ENCODE results near the gene TSSK2. TPM values are rescaled to one million over a fixed set of nuclear protein-coding genes. Genes with fewer than 3 reads are reported as not detected.

TSSK2 gene
- total and polyA plus RNA-seq, 2 experiments from 2014 or later, result not detected

GRCh38 chr22:19107730-19108074 is 23.4 kb upstream of the TSSK2 start:
- Histone ChIP-seq H3K36me3 (ENCODE audit: insufficient read depth) (no peaks in the 10 kb centered on the region), H3K4me2 (no peak overlapping the region), H3K27ac (ENCODE audit: low read depth) (no peak overlapping the region), H3F3A (replicated peaks; ENCODE audit: low read depth) (no peaks in the 10 kb centered on the region), H3K79me2 (replicated peaks; ENCODE audit: insufficient read depth) (peaks cover 100% of the 10 kb centered on the region), H3K9me2 (ENCODE audit: insufficient read depth) (no peaks in the 10 kb centered on the region), H4K20me1 (replicated peaks; ENCODE audit: insufficient read depth) (peaks cover 77% of the 10 kb centered on the region), H3K4me1 (ENCODE audit: insufficient read depth) (peaks cover 27% of the 10 kb centered on the region), H3K4me3 (no peak overlapping the region), H2AFZ (no peak overlapping the region), H3K27me3 (ENCODE audit: insufficient read depth) (no peaks in the 10 kb centered on the region)
- Mint-ChIP-seq H3K36me3 (ENCODE audit: low read depth) (no peaks in the 10 kb centered on the region), H3K27ac (no peak overlapping the region), H3K4me1 (peaks cover 27% of the 10 kb centered on the region), H3K4me3 (no peak overlapping the region), H3K9me3 (no peaks in the 10 kb centered on the region; the same call in 2 of the 3 replicates), H3K27me3 (ENCODE audit: insufficient read depth, low read depth, poor library complexity) (peaks cover 5% of the 10 kb centered on the region)
- TF ChIP-seq NANOG (IDR thresholded peaks at IDR 0.05; ENCODE audit: borderline replicate concordance) (no peak), STAT1 (IDR thresholded peaks at IDR 0.05; ENCODE audit: unreplicated experiment) (no peak), REST (IDR thresholded peaks at IDR 0.05; ENCODE audit: unreplicated experiment) (no peak), ZNF331 (CRISPR knock-in tag; IDR thresholded peaks at IDR 0.05; ENCODE audit: low read depth) (no peak), ZNF114 (CRISPR knock-in tag; IDR thresholded peaks at IDR 0.05) (no peak), EZH2 (IDR thresholded peaks at IDR 0.05; ENCODE audit: low read depth, unreplicated experiment) (no peak), POLR2AphosphoS5 (IDR thresholded peaks at IDR 0.05; ENCODE audit: low read depth) (no peak), ZNF462 (CRISPR knock-in tag; IDR thresholded peaks at IDR 0.05) (no peak), CTCF (conservative IDR thresholded peaks at IDR 0.05; ENCODE audit: low read depth in 2 of 2) (no peak), EZH2phosphoT487 (IDR thresholded peaks at IDR 0.05; ENCODE audit: unreplicated experiment) (no peak), CREB1 (CRISPR knock-in tag; IDR thresholded peaks at IDR 0.05; ENCODE audit: low read depth) (no peak), ETS1 (IDR thresholded peaks at IDR 0.05) (no peak), JUNB (IDR thresholded peaks at IDR 0.05; ENCODE audit: unreplicated experiment) (no peak)
- ATAC-seq (no peak), DNase-seq (ENCODE audit: low spot score) (no peak)

Data from GM23338 (cell line).